NOMO-1 (cell line): Measurements from ENCODE around the gene C1orf159.
"Not testable (repeated sequence)": the region's sequence is repeated elsewhere in the genome, so short reads cannot be mapped to it uniquely, and the experiment has no call there.

Experiments
- DNase-seq, 2 experiments: peaks; one replicate each; lab custom pipeline; 2025; ENCODE audit not compliant: unreplicated experiment in 2 of 2; lab: John Stamatoyannopoulos, UW

The C1orf159 gene

DNA sequence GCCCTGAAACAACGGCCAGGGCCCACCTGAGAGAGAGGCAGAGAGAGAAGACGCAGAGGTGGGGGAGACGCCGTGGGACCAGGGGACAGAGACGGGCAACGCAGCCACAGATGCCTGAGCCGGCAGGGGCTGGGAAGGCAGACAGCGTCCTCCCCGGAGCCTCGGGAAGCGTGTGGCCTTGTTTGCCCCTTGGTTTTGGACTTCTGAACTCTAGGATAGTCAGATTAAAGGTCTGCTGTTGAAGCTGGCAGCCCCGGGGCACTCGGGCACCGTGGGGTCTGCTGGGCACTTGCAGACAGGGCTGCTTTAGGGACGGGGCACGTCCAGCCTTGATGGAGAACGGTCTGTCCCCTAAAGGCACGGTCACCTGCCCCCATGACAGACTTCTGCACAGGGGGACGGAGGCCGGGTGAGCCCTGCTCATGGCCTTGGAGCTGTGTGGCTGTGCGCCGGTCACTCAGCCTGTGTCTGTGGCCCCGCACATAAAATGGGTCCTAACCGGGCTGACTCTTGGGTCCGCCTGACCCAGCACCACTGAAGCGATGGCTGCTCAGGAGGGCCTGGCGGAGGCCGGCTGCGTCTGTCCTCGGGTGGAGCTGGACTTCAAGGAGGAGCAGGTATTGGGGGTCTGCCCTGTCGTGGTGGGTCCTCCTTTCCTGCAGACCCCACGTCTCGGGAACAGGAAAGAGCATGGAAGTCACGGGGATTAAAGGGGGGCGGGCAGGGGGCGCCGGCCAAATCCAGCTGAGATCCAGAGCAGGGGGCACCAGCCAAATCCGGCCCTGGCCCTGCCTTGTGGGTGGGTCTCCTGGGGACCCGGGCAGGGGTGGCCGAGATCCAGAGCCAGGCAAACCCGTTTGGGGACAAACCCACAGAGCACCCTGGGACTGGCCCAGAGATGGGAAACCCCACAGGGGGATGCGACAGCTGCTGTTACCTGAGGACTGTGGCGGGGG is 32.2 kb downstream of the C1orf159 start:
- DNase-seq, result no peak

DNA sequence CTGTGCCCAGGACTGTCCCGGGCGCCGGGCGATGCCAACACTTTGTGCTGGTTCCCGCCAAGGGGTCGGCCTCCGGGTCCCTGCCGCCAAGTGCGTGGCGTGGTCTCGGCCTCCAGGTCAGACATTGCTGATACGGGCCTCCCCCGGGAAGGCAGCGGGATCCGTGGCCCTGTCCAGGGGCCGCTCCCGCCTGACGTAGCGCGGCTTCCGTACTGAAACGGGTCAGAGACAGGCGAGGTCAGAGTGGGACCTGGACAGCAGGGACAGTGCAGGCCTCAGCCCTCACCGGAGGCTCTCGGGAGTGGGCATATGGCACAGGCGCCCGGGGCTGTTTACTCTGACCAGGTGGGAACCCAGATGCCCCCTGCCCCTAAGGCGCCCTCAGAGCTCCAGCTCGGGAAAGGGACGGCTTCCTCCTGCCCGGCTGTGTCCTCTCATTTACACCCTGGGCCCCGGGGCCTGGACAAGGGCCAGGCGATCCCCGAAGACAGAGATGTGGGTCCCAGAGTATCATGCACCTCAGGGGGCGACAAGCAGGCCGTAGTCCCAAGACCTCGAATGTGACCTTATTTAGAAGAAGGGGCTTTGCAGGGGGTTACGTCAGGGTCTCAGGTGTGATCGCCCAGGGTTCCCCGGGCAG is 33.0 kb downstream of the C1orf159 start:
- DNase-seq, result no peak

DNA sequence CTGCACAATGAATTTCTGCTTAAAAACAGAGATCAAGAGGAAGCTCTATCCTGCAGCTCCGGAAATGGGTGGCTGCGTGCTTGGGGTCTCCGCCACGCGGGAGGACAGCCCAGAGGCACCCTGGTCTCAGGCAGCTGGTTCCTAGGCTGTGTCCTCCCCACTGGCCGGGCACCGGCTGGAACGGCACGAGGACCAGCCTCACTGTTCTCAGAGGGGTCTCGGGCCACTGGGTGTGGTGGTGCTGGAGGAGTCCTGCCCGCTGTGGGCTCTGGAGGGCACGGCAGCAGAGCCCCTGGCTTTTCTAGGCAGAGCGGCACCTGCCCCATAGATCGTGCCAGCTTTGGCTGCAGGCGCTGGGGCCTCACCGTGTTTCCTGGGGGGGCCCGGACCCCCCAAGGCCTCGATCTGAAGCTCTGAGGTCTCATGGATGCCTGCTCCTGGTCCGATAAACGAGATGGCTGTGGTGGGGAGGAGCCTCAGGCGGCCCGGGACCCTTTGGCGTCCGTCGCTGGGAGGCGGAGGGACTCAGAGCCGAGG is 33.6 kb downstream of the C1orf159 start:
- no peak for DNase-seq

DNA sequence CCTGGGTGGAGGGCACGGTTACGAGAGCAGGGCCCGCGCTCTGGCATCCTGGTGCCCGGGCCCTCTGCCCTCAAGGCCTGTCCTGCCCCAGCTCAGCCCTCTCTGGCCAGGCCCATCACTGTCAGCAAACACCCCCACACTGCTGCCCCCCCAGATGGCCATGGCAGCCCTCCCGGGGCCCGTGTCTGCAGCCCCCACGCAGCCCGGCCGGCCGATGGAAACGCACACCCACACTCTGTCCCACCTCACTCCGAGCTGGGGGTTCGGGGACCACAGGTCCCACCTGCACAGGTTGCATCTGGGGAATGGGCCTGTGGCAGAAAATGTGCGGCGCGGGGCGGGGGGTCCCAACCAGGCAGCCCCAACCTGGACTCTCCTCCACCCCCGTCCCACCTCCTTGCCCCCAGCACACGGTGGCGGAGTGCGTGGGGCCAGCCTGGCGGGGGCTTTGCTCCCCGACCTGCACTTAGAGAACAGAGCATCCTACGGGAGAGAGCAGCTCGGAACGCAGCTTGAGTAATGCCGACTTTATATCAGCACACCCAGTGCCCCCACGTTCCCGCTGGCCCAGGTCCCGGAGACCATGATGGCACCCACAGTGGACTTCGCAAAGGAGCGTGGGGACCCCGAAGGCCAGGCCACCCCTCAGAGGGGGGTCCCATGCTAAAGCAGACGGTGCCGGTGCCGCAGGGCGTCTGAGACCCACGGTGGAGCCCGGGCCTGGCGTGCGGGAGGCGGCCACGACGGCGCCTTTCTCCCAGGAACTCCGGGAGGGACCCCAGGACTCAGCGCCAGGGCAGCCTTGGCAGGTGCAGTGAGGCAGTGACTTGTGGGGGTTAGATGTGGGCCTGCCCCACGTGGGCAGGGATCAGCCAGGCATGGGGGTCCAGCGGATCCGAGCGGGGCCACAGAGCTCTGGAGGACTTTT is 34.3 kb downstream of the C1orf159 start:
- DNase-seq, result no peak

DNA sequence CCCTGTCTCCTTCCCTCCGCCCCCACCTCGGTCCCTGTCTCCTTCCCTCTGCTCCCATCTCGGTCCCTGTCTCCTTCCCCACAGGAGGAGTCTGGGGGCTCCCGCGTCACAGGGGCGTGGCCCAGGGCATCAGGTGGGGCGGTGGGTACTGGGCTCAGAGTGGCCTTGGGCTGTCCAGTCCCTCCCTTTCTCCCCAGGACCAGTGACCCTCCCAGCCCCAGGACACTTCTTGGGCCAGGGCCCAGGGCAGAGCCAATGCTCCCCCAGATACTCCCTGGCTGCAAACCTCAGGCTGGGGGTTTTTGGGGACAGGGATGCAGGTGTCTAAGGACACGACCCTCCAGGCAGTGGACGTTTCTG is 35.0 kb downstream of the C1orf159 start:
- no peak for DNase-seq

DNA sequence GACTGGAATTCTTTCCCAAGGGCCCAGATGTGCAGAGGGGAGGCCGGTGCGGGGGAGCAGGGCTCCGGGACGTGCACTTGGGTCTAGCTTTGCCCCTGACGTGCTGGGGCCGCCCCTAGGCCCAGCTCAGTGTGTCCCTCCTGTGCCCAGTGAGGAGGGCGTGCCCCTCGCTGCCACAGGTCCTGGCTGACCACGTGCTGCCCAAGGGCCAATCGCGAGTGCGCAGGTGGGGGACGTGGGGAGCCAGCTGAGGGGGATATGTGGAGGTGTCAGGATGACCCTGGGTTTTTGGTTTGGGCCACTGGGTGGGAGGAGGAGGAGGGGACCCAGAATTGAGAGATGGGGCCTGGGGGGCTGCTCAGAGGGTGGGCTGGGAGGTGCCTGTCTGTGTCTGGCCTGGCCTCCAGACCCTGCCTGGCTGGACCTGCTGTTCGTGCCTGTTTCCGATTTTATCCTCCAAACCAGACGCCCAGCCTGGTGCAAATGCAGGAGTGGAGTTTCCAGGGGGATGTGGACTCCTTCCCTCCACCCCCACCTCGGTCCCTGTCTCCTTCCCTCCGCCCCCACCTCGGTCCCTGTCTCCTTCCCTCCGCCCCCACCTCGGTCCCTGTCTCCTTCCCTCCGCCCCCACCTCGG is 35.6 kb downstream of the C1orf159 start:
- no peak for DNase-seq

DNA sequence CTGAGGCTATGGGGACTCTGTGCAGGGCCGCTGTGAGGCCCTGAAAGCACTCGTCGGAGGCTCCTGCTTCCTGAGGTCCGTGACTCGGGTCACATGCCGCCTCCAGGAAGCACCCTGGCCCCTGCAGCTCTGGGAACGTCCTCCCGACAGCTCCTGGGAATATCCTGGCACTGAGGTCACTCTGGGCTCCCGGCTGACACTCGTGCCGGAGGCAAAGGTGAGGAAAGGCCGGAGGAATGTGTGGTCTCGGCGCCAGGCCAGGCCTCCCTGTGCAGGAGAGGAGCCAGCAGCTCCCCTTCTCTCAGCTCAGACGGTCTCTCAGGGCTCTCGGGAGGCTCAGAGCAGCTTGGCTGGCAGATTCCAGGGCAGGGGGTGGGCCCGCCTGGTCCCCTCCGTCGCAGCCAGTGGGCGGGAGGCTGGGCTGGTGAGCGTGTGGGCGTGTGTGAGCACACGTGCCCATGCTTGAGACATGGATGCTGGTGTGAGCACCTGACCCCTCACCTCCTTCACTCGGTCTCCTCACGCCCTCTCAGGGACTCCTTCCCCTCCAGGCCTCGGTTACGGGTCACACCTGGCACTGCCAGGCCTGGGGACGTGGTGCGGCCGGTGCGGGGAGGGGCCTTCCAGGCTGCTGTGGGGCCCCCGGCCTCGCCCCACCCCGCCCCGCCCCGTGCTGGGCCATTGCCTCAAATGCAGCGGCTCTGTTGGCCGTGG is 36.3 kb downstream of the C1orf159 start:
- peak in 1 of 2 experiments; percentile 29 for DNase-seq

DNA sequence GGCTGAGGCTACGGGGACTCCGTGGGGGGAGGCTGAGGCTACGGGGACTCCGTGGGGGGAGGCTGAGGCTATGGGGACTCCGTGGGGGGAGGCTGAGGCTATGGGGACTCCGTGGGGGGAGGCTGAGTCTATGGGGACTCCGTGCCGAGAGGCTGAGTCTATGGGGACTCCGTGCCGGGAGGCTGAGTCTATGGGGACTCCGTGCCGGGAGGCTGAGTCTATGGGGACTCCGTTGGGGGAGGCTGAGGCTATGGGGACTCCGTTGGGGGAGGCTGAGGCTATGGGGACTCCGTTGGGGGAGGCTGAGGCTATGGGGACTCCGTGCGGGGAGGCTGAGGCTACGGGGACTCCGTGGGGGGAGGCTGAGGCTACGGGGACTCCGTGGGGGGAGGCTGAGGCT is 38.5 kb downstream of the C1orf159 start:
- DNase-seq, result not testable (repeated sequence)

DNA sequence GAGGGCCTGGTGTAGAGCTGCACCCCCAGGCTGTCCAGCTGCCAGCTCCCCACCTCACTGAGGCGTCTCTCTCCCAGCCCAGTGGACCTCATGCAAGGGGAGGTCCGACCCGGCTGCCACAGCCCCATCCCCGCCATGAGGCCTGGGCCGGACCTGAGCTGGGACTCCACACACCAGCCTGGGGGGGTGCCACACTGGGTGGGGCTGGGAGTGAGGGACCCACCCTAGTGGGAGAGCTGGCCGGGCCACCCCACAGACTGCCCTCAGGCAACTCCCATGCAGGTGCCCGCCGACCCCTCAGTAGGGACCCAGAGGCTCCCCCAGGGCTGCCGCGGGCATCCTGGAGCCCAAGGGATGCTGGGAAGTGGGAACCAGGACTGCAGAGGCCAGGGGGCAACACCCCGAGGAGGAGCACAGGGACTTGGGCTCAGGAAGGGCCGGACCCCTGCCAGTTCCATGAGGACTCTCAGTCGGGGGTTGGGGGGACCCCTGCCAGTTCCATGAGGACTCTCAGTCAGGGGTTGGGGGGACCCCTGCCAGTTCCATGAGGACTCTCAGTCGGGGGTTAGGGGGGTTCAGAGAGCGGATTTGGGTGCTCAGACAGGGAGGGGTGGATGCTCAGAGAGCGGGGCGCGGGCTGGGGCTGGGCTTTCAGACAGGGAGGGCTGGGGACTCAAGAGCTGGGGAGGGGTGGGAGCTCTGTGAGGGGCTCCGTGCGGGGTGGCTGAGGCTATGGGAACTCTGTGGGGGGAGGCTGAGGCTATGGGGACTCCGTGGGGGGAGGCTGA is 40.5 kb downstream of the C1orf159 start:
- no peak for DNase-seq

DNA sequence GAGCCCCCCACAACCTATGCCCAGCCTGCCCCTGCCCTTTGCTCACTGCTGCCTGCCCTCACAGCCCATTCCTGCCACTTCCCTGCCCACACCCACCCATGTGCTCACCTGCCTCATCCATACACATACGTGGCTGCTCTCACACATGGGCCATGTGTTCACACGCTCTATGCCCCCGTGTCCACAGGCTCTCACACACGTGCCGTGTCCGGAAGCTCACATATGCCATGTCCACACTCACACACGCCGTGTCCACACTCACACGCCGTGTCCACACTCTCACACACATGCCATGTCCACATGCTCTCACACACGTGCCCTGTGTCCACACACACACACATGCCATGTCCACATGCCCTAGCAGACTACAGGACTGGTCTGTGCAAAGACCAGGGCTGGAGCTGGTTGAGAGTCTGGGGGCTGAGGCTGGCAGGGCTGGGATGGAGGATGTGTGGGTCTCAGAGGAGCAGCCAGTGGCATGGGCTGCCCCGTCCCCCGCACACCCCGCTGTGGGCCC is 41.2 kb downstream of the C1orf159 start:
- no peak for DNase-seq

DNA sequence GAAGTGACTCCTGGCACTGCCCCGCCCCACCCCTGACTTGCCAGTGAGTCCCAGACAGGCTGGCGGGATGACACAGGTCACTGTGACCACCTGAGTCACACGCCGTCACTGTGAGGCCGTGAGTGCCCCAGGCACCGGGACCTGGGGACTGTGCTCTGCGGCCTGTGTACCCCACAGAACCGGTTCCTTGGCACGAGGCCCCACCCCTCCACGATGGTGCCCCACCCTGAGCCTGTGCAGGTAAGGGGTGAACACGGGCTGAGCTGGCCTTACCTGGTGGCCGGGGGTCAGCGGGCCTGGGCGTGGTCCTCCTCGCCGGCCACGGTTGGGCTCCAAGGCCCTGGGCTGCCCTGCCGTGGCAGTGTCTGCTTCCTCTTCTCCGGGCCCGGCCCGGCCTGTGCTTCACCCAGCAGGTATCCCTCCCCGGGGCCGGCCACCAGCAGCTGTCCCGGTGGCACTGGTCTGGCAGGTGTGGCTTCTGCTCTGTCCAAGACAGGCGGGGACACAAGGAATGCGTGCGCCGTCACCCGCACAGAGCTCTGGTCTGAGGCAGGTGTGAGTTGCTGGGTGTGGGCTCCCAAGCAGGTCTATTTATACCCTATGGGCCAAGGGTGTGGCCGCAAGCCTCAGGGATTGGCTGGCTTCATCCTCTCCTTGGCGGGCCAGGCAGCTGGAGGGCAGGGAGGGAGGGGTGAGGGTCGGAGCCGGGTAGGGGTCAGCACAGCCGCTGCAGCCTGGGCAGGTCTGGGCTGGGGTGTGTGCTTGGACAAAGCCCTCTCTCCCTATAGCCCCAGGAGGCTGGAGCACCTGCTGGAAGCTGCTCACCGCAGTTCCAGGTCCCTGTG is 41.9 kb downstream of the C1orf159 start, which contains the start of gene RNF223:
Gene RNF223, minus strand, starts transcription at position 564 of the 845 bp plus-strand sequence. CDS start 1,740 bp downstream, outside the sequence.
- DNase-seq, result no peak

DNA sequence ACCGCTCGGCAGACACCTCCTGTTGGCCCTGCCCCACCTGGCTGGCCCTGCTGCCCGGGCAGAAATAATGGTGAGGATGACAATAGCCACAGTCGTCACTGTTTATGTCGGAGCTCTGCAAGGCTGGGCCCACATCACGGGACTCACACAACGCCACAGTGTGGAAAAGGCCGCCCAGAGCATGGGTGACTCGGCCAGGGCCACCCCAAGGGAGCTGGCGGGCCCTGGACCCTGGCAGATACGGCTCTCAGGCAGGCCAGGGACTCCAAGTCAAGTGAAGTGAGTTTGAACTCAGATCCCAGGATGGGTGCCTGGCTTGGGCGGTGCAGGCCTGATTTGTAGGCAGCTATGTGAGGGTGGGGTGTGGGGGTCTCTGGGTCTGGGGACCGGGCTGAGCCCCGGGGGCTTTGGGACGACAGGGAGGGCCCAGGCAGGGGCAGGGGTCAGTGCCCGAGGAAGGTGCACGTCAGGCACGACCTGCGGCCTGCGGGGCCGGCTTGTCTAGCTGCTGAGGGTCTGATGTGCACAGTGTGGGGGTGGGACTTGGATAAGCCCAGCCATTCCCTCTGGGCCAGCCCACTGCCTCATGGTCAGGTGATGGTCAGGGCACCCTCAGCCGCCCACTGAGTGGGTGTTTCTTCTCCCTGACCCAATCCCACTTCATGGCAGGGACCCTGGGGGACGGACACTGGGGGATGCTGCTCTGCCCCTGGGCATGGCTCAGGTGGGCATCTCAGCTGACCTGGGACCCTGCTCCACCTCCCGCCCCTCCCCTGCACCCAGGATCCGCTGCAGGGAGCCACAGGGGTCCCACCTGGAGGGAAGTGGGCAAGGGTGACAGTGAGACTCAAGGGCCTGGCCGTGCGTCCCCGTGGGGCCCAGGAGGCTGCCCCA is 42.8 kb downstream of the C1orf159 start:
- DNase-seq, result no peak

DNA sequence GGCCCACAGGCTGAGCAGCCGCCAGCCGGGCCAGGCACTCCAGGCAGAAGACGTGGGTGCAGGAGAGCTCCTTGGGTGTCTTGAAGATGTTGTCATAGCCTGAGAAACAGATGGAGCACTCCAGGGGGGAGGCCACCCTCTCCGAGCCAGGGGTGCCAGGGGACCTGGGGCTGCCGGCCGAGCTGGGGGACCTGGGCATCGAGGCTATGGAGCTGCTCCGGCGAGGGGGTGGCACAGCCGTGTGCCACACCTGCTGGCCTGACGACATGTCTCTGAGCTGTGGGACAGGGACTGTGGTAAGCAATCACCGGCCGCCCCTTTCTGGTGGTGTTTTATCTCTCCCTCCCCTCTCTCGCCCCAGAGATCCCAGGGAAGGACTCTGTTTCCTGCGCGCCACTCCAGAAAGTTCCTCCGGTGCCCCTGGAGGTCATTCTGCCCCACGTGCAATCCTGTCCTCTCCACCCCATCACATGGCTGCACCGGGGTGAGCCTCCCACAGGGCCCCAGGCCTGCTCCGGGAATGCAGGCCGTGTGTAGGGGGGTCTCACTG is 43.5 kb downstream of the C1orf159 start:
- no peak for DNase-seq

DNA sequence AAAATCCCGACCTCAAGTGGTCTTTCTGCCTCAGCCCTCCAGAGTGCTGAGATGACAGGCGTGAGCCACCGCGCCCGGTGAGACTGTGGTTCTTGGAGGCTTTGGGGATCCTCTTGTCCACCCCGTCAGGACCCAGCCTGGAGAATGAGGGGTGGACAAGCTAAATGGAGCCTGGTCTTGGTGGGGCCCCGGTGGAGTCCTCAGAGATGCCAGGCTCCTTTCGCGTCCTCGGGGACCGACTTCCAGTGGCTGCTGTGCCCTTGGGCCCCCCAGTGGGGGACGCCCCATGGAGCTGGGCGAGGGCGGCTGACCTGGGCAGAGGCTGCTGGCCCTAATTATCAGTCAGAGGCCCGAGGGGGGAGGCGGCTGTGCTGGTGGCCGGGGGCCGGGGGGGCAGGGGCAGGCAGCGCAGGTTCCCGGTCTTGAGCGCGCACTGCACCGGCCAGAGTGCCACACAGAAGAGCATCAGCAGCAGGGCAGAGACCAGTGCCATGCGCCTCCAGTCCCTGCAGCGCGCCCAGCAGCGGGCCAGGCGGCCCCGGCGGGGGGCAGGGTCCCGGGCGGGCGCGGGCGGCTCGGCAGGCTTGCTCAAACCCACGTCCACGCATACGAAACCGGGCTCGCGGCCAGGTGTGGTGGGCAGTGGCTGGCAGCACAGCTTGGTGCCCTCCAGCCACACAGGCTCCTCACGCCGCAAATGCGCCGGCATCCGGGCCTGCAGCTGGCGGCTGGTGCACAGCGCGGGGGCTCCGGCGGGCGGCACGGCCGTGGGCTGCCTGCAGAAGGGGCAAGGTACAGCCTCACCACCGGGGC is 44.2 kb downstream of the C1orf159 start:
- no peak for DNase-seq
